ENCODE measurements around the gene GPC6. TPM values are rescaled to one million over a fixed set of nuclear protein-coding genes. Genes with fewer than 3 reads are reported as not detected.

Gene GPC6
- total RNA-seq, 2 donors from 2014 or later: 3.4 to 5.3 TPM

DNA sequence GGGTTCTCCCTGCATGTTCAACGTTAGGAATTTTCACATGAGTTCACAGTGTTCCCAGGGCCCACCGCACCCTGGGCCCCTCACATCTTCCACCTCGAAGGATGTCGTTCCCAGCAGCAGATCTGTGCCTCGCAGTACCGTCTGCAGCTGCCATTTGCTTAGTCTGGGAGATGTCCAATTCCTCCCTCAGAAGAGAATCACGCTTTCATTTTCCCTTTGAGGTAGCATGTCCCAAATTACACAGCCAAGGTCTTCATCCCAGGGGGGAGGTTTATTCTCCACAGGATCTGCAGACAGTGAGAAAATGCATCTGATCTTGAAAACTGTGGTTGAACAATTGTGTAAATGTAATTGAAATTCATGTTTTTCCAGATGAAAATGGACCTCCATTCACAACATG lies 1102.7 kb downstream of the GPC6 start:
- Histone ChIP-seq H3K9me3 (no peaks in the 10 kb centered on the region), H3K4me3 (no peak overlapping the region), H3K27me3 (replicated peaks; ENCODE audit: insufficient read depth) (no peaks in the 10 kb centered on the region), H3K27ac (peak overlapping the region in 1 of 2 donors; percentile 25), H3K4me1 (replicated peaks) (no peaks in the 10 kb centered on the region), H3K36me3 (no peaks in the 10 kb centered on the region)
- TF ChIP-seq POLR2AphosphoS5 (IDR thresholded peaks at IDR 0.05) (no peak), POLR2A (IDR thresholded peaks at IDR 0.05) (no peak)
- TF ChIP-seq, protein P1, sequence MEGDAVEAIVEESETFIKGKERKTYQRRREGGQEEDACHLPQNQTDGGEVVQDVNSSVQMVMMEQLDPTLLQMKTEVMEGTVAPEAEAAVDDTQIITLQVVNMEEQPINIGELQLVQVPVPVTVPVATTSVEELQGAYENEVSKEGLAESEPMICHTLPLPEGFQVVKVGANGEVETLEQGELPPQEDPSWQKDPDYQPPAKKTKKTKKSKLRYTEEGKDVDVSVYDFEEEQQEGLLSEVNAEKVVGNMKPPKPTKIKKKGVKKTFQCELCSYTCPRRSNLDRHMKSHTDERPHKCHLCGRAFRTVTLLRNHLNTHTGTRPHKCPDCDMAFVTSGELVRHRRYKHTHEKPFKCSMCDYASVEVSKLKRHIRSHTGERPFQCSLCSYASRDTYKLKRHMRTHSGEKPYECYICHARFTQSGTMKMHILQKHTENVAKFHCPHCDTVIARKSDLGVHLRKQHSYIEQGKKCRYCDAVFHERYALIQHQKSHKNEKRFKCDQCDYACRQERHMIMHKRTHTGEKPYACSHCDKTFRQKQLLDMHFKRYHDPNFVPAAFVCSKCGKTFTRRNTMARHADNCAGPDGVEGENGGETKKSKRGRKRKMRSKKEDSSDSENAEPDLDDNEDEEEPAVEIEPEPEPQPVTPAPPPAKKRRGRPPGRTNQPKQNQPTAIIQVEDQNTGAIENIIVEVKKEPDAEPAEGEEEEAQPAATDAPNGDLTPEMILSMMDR (IDR thresholded peaks at IDR 0.05): no peak
- intact Hi-C loops (cut with DNase I): no loop called here
- DNase-seq (ENCODE audit: low spot score): no peak
- 73% methylated on average over 7 of the region's 7 CpGs for WGBS

GRCh38 chr13:94329754-94330551 lies 1103.3 kb downstream of the GPC6 start:
- WGBS: 36% methylated on average over 7 of the region's 7 CpGs
- Histone ChIP-seq H3K36me3 (no peaks in the 10 kb centered on the region), H3K27me3 (replicated peaks; ENCODE audit: insufficient read depth) (no peaks in the 10 kb centered on the region), H3K9me3 (no peaks in the 10 kb centered on the region), H3K4me1 (replicated peaks) (no peaks in the 10 kb centered on the region), H3K4me3 (no peak overlapping the region), H3K27ac (peak overlapping the region in 1 of 2 donors; percentile 25)
- intact Hi-C loops (cut with DNase I): no loop called here
- TF ChIP-seq POLR2A (IDR thresholded peaks at IDR 0.05): no peak
- peak; percentile 23 for TF ChIP-seq POLR2AphosphoS5 (IDR thresholded peaks at IDR 0.05)
- DNase-seq (ENCODE audit: low spot score): peak; percentile 9

GRCh38 chr13:94330552-94331071 lies 1104.0 kb downstream of the GPC6 start:
- H3K4me3 ChIP-seq: no peak overlapping the region
- TF ChIP-seq POLR2AphosphoS5 (IDR thresholded peaks at IDR 0.05): no peak
- TF ChIP-seq POLR2A (IDR thresholded peaks at IDR 0.05): no peak
- TF ChIP-seq, protein P1 (IDR thresholded peaks at IDR 0.05): no peak
- no peaks in the 10 kb centered on the region for H3K36me3 ChIP-seq
- DNase-seq (ENCODE audit: low spot score): no peak
- WGBS: 60% methylated on average over 3 of the region's 3 CpGs
- intact Hi-C loops (cut with DNase I): no loop called here
- H3K27ac ChIP-seq: no peak overlapping the region
- H3K9me3 ChIP-seq: no peaks in the 10 kb centered on the region
- no peaks in the 10 kb centered on the region for H3K27me3 ChIP-seq (replicated peaks; ENCODE audit: insufficient read depth)
- no peaks in the 10 kb centered on the region for H3K4me1 ChIP-seq (replicated peaks)

DNA sequence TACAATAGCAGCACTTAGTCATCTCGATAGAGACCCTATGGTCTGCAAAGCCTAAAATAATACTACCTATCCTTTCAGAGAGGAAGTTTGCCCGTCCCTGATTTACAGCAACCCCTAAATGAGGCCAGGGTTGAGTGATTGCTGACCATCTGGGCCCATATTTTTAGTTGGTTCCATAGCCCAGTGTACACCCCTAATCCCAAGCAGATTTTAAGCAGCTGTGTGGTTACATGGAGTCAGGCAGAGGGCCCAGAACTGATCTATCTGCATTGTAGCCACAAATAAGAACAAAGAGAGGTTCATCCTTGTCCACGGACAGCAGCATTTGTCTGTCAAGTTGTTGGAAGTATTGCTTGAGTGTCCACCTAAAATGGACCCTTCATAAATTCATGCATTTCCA lies 1104.7 kb downstream of the GPC6 start:
- no peaks in the 10 kb centered on the region for H3K9me3 ChIP-seq
- H3K4me1 ChIP-seq (replicated peaks): no peaks in the 10 kb centered on the region
- no peak overlapping the region for H3K4me3 ChIP-seq
- DNase-seq (ENCODE audit: low spot score): no peak
- no peaks in the 10 kb centered on the region for H3K36me3 ChIP-seq
- intact Hi-C loops (cut with DNase I): no loop called here
- WGBS: 97% methylated on average over 3 of the region's 3 CpGs
- no peaks in the 10 kb centered on the region for H3K27me3 ChIP-seq (replicated peaks; ENCODE audit: insufficient read depth)
- TF ChIP-seq, protein P1 (IDR thresholded peaks at IDR 0.05): no peak
- TF ChIP-seq POLR2A (IDR thresholded peaks at IDR 0.05) (no peak), POLR2AphosphoS5 (IDR thresholded peaks at IDR 0.05) (no peak)
- H3K27ac ChIP-seq: no peak overlapping the region

DNA sequence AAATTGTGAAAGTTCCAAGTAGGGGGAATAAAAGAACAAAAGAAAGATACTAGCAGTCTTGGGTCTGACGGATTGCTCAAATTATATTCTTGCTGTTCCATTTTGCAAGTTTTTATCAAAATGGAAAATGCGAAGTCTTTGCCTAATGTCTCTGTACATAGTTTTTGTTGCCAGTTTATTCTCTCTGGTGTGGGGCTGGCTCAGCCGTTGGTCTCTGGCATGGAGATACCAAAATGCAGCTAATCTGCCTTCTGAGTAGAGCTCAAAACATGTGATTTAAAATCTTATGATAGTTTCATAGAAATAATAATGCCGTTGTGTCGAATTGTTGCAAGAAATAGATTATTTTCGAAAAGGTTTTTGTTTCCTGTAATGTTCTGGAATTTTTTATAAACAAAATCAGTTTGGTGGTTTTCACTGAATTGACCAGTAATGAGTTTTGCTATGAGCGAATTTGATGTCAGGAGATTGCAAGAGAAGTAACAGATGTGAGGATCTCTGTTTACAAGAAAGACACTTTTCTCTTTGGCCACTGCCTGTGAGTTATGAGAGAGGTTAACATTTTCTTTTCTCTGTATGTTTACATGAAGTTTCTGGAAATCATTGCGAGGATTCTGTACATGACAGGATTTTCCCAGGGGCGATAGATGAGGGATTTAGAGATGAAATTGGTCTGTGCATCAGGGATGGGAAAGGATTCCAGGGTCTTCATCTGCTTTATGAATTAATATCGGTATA lies 1105.9 kb downstream of the GPC6 start:
- Histone ChIP-seq H3K27ac (no peak overlapping the region), H3K9me3 (no peaks in the 10 kb centered on the region), H3K4me1 (replicated peaks) (no peaks in the 10 kb centered on the region), H3K36me3 (no peaks in the 10 kb centered on the region), H3K4me3 (no peak overlapping the region), H3K27me3 (replicated peaks; ENCODE audit: insufficient read depth) (no peaks in the 10 kb centered on the region)
- intact Hi-C loops (cut with DNase I): no loop called here
- WGBS: 68% methylated on average over 10 of the region's 10 CpGs
- no peak for TF ChIP-seq POLR2AphosphoS5 (IDR thresholded peaks at IDR 0.05)
- no peak for DNase-seq (ENCODE audit: low spot score)
